ENCODE data around the gene TLK1.
"Not testable (repeated sequence)": the region's sequence is repeated elsewhere in the genome, so short reads cannot be mapped to it uniquely, and the experiment has no call there.

Gene TLK1

GRCh38 chr2:171146071-171146470, 14.6 kb downstream of the TLK1 start:
- no peak for DNase-seq

- no peak for DNase-seq
Observed at GRCh38 chr2:171143670-171144062, 17.0 kb downstream of the TLK1 start.

- DNase-seq, result no peak
Observed at GRCh38 chr2:171142398-171142797, 18.3 kb downstream of the TLK1 start.

GRCh38 chr2:171141320-171141719, 19.4 kb downstream of the TLK1 start:
- DNase-seq, result no peak

GRCh38 chr2:171139860-171140259, 20.8 kb downstream of the TLK1 start:
- no peak for DNase-seq

- no peak for DNase-seq
Observed at GRCh38 chr2:171136024-171136423, 24.7 kb downstream of the TLK1 start.

GRCh38 chr2:171134624-171135230, 26.0 kb downstream of the TLK1 start:
- no peak for DNase-seq

- no peak for DNase-seq
Observed at GRCh38 chr2:171132086-171132485, 28.6 kb downstream of the TLK1 start.

GRCh38 chr2:171128461-171128860, 32.2 kb downstream of the TLK1 start:
- no peak for DNase-seq

GRCh38 chr2:171124541-171124940, 36.2 kb downstream of the TLK1 start:
- DNase-seq, result no peak

- DNase-seq, result no peak
Observed at GRCh38 chr2:171109571-171109970, 51.1 kb downstream of the TLK1 start.

GRCh38 chr2:171109020-171109419, 51.7 kb downstream of the TLK1 start:
- DNase-seq, result no peak

GRCh38 chr2:171107803-171108202, 52.9 kb downstream of the TLK1 start:
- DNase-seq, result no peak

- no peak for DNase-seq
Observed at GRCh38 chr2:171104379-171104778, 56.3 kb downstream of the TLK1 start.

- DNase-seq, result no peak
Observed at GRCh38 chr2:171102802-171103201, 57.9 kb downstream of the TLK1 start.

- no peak for DNase-seq
Observed at GRCh38 chr2:171100370-171100769, 60.3 kb downstream of the TLK1 start.

- DNase-seq, result no peak
Observed at GRCh38 chr2:171098607-171099006, 62.1 kb downstream of the TLK1 start.

- DNase-seq, result no peak
Observed at GRCh38 chr2:171095014-171095582, 65.6 kb downstream of the TLK1 start.

- DNase-seq, result not testable (repeated sequence)
Observed at GRCh38 chr2:171091517-171091916, 69.2 kb downstream of the TLK1 start.

- no peak for DNase-seq
Observed at GRCh38 chr2:171089489-171089888, 71.2 kb downstream of the TLK1 start.

- no peak for DNase-seq
Observed at GRCh38 chr2:171088057-171088834, 72.4 kb downstream of the TLK1 start.

- DNase-seq, result no peak
Observed at GRCh38 chr2:171087547-171087946, 73.1 kb downstream of the TLK1 start.
